Right lobe of liver (tissue), 4 donors: ENCODE measurements around the gene AOAH.

Experiments
- CTCF ChIP-seq, 4 donors: fragments of 200-600 bp in 3 of 4; fragments of 450-650 bp in 1 of 4; IDR thresholded peaks; one replicate each; pipeline versions ENCODE4 v1.5.1 to v1.8.0; 2016 to 2022; ENCODE audit warnings: antibody characterized with exemption in 4 of 4, mild to moderate bottlenecking in 2 of 4
- POLR2A ChIP-seq: fragments of 450-650 bp; IDR thresholded peaks from one replicate; pipeline ENCODE4 v1.6.1; 2017; ENCODE audit warnings: antibody characterized with exemption, mild to moderate bottlenecking
- donor health status: DM: no; HTN: no; CAD: no.
- donor health status: DM: no; HTN: no; CAD: no.
- donor health status: DM: no; HTN: yes; CAD: no.

- no peak for TF ChIP-seq CTCF (IDR thresholded peaks at IDR 0.05)
- TF ChIP-seq POLR2A, result no peak
Measured at GRCh38 chr7:36749282-36749960, 25.1 kb upstream of the AOAH start.
